NCI-H748 treated with DMSO at 0.1 percent for 48 hours (cell line): ENCODE measurements around the gene OR2AE1.

Source experiments
- DNase-seq: peaks from one replicate; lab custom pipeline; 2025; lab: John Stamatoyannopoulos, UW

The OR2AE1 gene

GRCh38 chr7:99860281-99861127 is 16.3 kb downstream of the OR2AE1 start:
- no peak for DNase-seq

- no peak for DNase-seq
Measured at GRCh38 chr7:99855236-99855635, 21.6 kb downstream of the OR2AE1 start.

GRCh38 chr7:99848420-99849216 is 28.2 kb downstream of the OR2AE1 start:
- DNase-seq = no peak

- no peak for DNase-seq
Measured at GRCh38 chr7:99844328-99844727, 32.5 kb downstream of the OR2AE1 start.

DNA sequence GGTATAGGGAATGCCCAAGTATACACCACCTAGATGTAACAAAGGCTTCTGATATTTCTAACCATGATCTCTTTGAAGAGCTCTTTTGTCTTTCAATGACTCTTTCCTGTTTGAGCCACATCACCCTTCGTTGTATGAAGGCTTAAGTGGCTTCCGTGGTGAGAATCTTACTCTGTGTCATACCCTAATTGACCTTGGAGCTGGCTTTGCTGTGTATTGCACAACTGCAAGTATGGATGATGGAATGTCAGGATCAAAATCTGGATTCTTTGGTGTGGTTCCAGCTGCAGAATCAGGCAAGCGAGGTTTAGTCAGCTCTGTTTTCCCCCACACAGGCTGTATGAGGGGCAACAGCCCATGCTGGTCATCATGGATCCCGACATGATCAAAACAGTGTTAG is 33.0 kb downstream of the OR2AE1 start:
- no peak for DNase-seq

- no peak for DNase-seq
Measured at GRCh38 chr7:99842926-99843325, 33.9 kb downstream of the OR2AE1 start.

- no peak for DNase-seq
Measured at GRCh38 chr7:99840136-99840869, 36.5 kb downstream of the OR2AE1 start.

GRCh38 chr7:99839287-99840021 is 37.4 kb downstream of the OR2AE1 start:
- DNase-seq = peak; percentile 91

GRCh38 chr7:99837649-99838361 is 39.0 kb downstream of the OR2AE1 start:
- DNase-seq = no peak

DNA sequence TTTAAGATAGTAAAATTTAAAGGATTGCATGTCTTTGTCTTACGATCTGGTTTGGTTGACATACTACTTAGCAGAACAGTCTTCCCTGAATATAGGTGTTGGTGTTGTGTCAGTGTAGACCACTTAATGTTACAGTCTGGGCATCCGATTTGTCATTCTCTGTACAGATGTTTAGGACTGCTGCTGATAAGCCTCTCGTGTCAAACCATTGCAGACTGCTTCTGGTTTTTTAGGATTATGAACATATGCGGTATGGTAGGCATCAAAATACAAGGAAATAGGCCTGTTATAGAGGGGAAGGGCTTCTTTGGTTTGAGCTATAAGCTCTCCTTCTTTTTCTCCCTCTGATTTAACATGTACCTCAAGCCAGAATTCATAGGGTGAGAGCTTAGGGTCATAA is 41.6 kb downstream of the OR2AE1 start:
- DNase-seq = no peak

GRCh38 chr7:99834382-99834781 is 42.5 kb downstream of the OR2AE1 start:
- no peak for DNase-seq

DNA sequence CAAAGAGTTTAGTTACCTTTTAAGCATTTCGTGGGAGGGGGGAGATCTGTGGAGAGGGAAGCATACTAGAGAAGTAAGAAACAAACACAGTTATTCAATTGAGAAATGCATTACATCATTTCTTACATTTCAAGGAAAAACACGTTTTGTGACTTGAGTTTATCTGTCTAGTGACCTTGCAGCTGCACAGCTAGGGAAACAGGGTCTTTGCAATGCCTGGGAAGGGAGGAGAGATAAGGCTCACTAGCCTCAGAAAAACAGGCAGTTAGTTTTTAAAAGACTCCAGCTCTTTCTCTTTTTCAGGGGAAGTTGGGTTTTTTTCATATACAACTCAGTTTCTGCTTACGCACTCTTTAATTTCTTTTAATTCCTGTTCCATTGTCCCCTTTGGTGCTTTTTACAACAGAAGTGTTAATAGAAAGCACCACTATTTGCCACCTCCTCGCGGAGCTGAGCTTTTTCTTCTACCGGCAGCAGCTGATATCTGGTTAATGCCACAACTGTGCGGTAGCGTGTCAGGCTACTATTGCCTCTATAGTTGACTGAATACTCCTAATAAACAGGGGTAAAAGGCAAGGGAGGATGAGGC is 43.5 kb downstream of the OR2AE1 start:
- no peak for DNase-seq

GRCh38 chr7:99831595-99831994 is 45.2 kb downstream of the OR2AE1 start:
- no peak for DNase-seq

- no peak for DNase-seq
Measured at GRCh38 chr7:99829524-99830160, 47.2 kb downstream of the OR2AE1 start.

DNA sequence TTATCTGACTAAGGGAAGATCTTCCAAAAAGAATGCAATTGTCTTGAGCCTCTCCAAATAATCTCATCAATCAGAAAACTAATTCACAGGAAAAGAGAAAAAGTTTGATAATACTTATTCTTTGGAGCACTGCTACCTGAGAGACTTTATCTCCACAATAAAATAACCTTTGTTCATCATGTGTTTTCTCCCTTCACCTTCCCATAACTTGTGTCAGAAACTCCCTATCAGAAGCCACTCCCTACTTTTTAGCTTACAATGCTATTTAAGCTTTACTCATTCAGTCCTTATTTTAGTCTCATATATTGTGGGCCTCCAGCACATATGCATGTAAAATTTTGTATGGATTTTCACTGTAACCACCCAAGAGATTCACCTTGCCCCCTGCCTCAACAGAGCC is 48.0 kb downstream of the OR2AE1 start:
- no peak for DNase-seq

GRCh38 chr7:99827040-99827778 is 49.6 kb downstream of the OR2AE1 start:
- DNase-seq = no peak
